Rectal smooth muscle tissue (tissue), 1 donor: Measurements from ENCODE around the gene ANKRD13A.
"Not testable (repeated sequence)": the region's sequence is repeated elsewhere in the genome, so short reads cannot be mapped to it uniquely, and the experiment has no call there.

ENCODE experiments used
- H3K27ac ChIP-seq: one replicate; pipeline ENCODE4 v1.7.0; 2013; ENCODE audit warnings: low read depth, low read length, inconsistent platforms
- H3K27me3 ChIP-seq: one replicate; pipeline ENCODE4 v1.7.0; 2013; ENCODE audit warnings: low read length; ENCODE audit not compliant: control insufficient read depth, insufficient read depth
- H3K36me3 ChIP-seq: one replicate; pipeline ENCODE4 v1.7.0; 2013; ENCODE audit warnings: low read length; ENCODE audit not compliant: control insufficient read depth, insufficient read depth
- H3K4me1 ChIP-seq: one replicate; pipeline ENCODE4 v1.7.0; 2013; ENCODE audit warnings: low read length; ENCODE audit not compliant: control insufficient read depth, insufficient read depth
- H3K4me3 ChIP-seq: one replicate; pipeline ENCODE4 v1.7.0; 2013; ENCODE audit warnings: low read length
- H3K9ac ChIP-seq: one replicate; pipeline ENCODE4 v1.7.0; 2013; ENCODE audit warnings: low read length

The ANKRD13A gene

GRCh38 chr12:110065540-110065939, 66.3 kb downstream of the ANKRD13A start:
- H3K27me3 ChIP-seq: no peaks in the 10 kb centered on the region
- H3K4me1 ChIP-seq: no peaks in the 10 kb centered on the region
- H3K27ac ChIP-seq: no peak overlapping the region
- no peak overlapping the region for H3K9ac ChIP-seq
- no peak overlapping the region for H3K4me3 ChIP-seq
- no peaks in the 10 kb centered on the region for H3K36me3 ChIP-seq

GRCh38 chr12:110067531-110067930, 68.3 kb downstream of the ANKRD13A start:
- H3K36me3 ChIP-seq: no peaks in the 10 kb centered on the region
- no peak overlapping the region for H3K4me3 ChIP-seq
- H3K4me1 ChIP-seq: no peaks in the 10 kb centered on the region
- no peak overlapping the region for H3K9ac ChIP-seq
- no peak overlapping the region for H3K27ac ChIP-seq
- no peaks in the 10 kb centered on the region for H3K27me3 ChIP-seq

- not testable (repeated sequence) for H3K4me1 ChIP-seq, H3K27me3 ChIP-seq, H3K9ac ChIP-seq, H3K4me3 ChIP-seq, H3K27ac ChIP-seq, H3K36me3 ChIP-seq
Measured at GRCh38 chr12:110068115-110068514, 68.9 kb downstream of the ANKRD13A start.

GRCh38 chr12:110068654-110069053, 69.4 kb downstream of the ANKRD13A start:
- no peak overlapping the region for H3K27ac ChIP-seq
- no peaks in the 10 kb centered on the region for H3K27me3 ChIP-seq
- no peak overlapping the region for H3K4me3 ChIP-seq
- no peak overlapping the region for H3K9ac ChIP-seq
- H3K36me3 ChIP-seq: no peaks in the 10 kb centered on the region
- H3K4me1 ChIP-seq: no peaks in the 10 kb centered on the region

GRCh38 chr12:110071504-110071903, 72.3 kb downstream of the ANKRD13A start:
- Histone ChIP-seq H3K27ac (no peak overlapping the region), H3K36me3 (no peaks in the 10 kb centered on the region), H3K4me1 (no peaks in the 10 kb centered on the region), H3K9ac (no peak overlapping the region), H3K27me3 (no peaks in the 10 kb centered on the region), H3K4me3 (no peak overlapping the region)

- H3K4me3 ChIP-seq: no peak overlapping the region
- no peak overlapping the region for H3K9ac ChIP-seq
- H3K27ac ChIP-seq: no peak overlapping the region
- H3K4me1 ChIP-seq: no peaks in the 10 kb centered on the region
- H3K27me3 ChIP-seq: no peaks in the 10 kb centered on the region
- H3K36me3 ChIP-seq: no peaks in the 10 kb centered on the region
Measured at GRCh38 chr12:110071967-110072366, 72.7 kb downstream of the ANKRD13A start.

- H3K27me3 ChIP-seq, H3K36me3 ChIP-seq, H3K27ac ChIP-seq, H3K4me1 ChIP-seq, H3K9ac ChIP-seq: not testable (repeated sequence)
- H3K4me3 ChIP-seq: peak overlapping the region; percentile 57
Measured at GRCh38 chr12:110072636-110073035, 73.4 kb downstream of the ANKRD13A start.

- Histone ChIP-seq H3K27ac (no peak overlapping the region), H3K27me3 (no peaks in the 10 kb centered on the region), H3K4me3 (peak overlapping the region; percentile 57), H3K9ac (no peak overlapping the region), H3K4me1 (no peaks in the 10 kb centered on the region), H3K36me3 (no peaks in the 10 kb centered on the region)
Measured at GRCh38 chr12:110073049-110073831, 74.0 kb downstream of the ANKRD13A start.

- Histone ChIP-seq H3K27ac (peak overlapping the region; percentile 46), H3K4me3 (no peak overlapping the region), H3K9ac (no peak overlapping the region)
Measured at GRCh38 chr12:110074089-110074488, 74.9 kb downstream of the ANKRD13A start.

GRCh38 chr12:110075880-110076279, 76.7 kb downstream of the ANKRD13A start:
- no peak overlapping the region for H3K4me3 ChIP-seq
- H3K27me3 ChIP-seq: no peaks in the 10 kb centered on the region
- no peaks in the 10 kb centered on the region for H3K36me3 ChIP-seq
- no peak overlapping the region for H3K9ac ChIP-seq
- no peak overlapping the region for H3K27ac ChIP-seq
- no peaks in the 10 kb centered on the region for H3K4me1 ChIP-seq

More at GRCh38 chr12:110074089-110074488, 74.9 kb downstream of the ANKRD13A start:
- Histone ChIP-seq H3K36me3 (no peaks in the 10 kb centered on the region), H3K4me1 (no peaks in the 10 kb centered on the region), H3K27me3 (no peaks in the 10 kb centered on the region)

- Histone ChIP-seq H3K9ac (no peak overlapping the region), H3K4me3 (no peak overlapping the region), H3K4me1 (no peaks in the 10 kb centered on the region), H3K27me3 (no peaks in the 10 kb centered on the region), H3K27ac (no peak overlapping the region), H3K36me3 (no peaks in the 10 kb centered on the region)
Measured at GRCh38 chr12:110077800-110078199, 78.6 kb downstream of the ANKRD13A start.

GRCh38 chr12:110079477-110080400, 80.5 kb downstream of the ANKRD13A start:
- Histone ChIP-seq H3K36me3 (no peaks in the 10 kb centered on the region), H3K9ac (no peak overlapping the region), H3K27me3 (no peaks in the 10 kb centered on the region), H3K27ac (no peak overlapping the region), H3K4me1 (no peaks in the 10 kb centered on the region), H3K4me3 (no peak overlapping the region)
